A549 (cell line): Measurements from ENCODE around the gene TXNDC17. TPM values are rescaled to one million over a fixed set of nuclear protein-coding genes. Genes with fewer than 3 reads are reported as not detected.

ENCODE experiments used
- ATAC-seq, 2 experiments: fragments of 200-7000 bp in 1 of 2; fragments of >200 bp in 1 of 2; cut with Nextera tagmentation in 1 of 2; cut with Tn5 transposase in 1 of 2; 3 replicates each; pipeline versions ENCODE4 v1.8.0 to v1.9.1; 2018 to 2020; ENCODE audit warnings: mild to moderate bottlenecking in 1 of 2, moderate library complexity in 1 of 2
- CTCF ChIA-PET: fragments of 300-600 bp; sonication (Branson Sonifier 250); formaldehyde crosslinking; extraction: SDS; loops from one replicate; lab custom pipeline; 2021; ENCODE audit warnings: antibody characterized with exemption, inconsistent platforms; lab: Yijun Ruan, JAX
- POLR2A ChIA-PET: fragments of 350-600 bp; formaldehyde crosslinking; extraction: SDS; loops from one replicate; lab custom pipeline; 2021; ENCODE audit warnings: antibody characterized with exemption, inconsistent platforms; lab: Yijun Ruan, JAX
- DNase-seq, 2 experiments: peaks; one replicate each; pipeline versions ENCODE4 v3.0.0 to v3.0.0-alpha.2; 2011 to 2016; ENCODE audit warnings: low read depth in 1 of 2, low spot score in 1 of 2
- FAIRE-seq: peaks from 2 replicates; lab custom pipeline; 2011; peaks lifted over from hg19 to GRCh38; lab: Jason Lieb, UNC
- H3K27ac ChIP-seq, 2 experiments: fragments of >200 bp; sonication (Bioruptor Twin); formaldehyde crosslinking; 3 replicates each; pipeline ENCODE4 v1.5.1; 2016 to 2017
- H3K4me1 ChIP-seq: fragments of >200 bp; sonication (Bioruptor Twin); formaldehyde crosslinking; 3 replicates; pipeline ENCODE4 v1.6.1; 2016
- H3K4me2 ChIP-seq: fragments of >200 bp; sonication (Bioruptor Twin); formaldehyde crosslinking; 3 replicates; pipeline ENCODE4 v1.6.1; 2016
- H3K4me3 ChIP-seq: fragments of >200 bp; sonication (Bioruptor Twin); formaldehyde crosslinking; 3 replicates; pipeline ENCODE4 v1.5.1; 2016
- H3K9me3 ChIP-seq: fragments of >200 bp; sonication (Bioruptor Twin); formaldehyde crosslinking; 3 replicates; pipeline ENCODE4 v1.6.1; 2016
- CBX2 ChIP-seq: fragments of 200-600 bp; sonication (generic); IDR thresholded peaks from 2 replicates; pipeline ENCODE4 v1.6.1; 2016; ENCODE audit warnings: low read depth, mild to moderate bottlenecking, borderline replicate concordance
- CHD4 ChIP-seq: fragments of 200-600 bp; sonication (generic); IDR thresholded peaks from 2 replicates; pipeline ENCODE4 v1.6.1; 2016; ENCODE audit warnings: antibody characterized with exemption, mild to moderate bottlenecking, borderline replicate concordance
- CTCF ChIP-seq: fragments of >200 bp; sonication (Bioruptor Twin); formaldehyde crosslinking; IDR thresholded peaks from 3 replicates; pipeline ENCODE4 v1.5.1; 2016
- GATA3 ChIP-seq: IDR thresholded peaks from 2 replicates; pipeline ENCODE4 v1.6.1; 2012; ENCODE audit warnings: borderline replicate concordance
- HDAC2 ChIP-seq: fragments of 200-600 bp; sonication (generic); IDR thresholded peaks from 2 replicates; pipeline ENCODE4 v1.6.1; 2016
- HMGXB4 ChIP-seq: fragments of 250-450 bp; sonication (Bioruptor Pico); IDR thresholded peaks from 2 replicates; pipeline ENCODE4 v1.5.0; 2021; ENCODE audit warnings: mild to moderate bottlenecking, moderate library complexity, borderline replicate concordance
- HOXA7 ChIP-seq: fragments of 250-450 bp; sonication (Bioruptor Pico); IDR thresholded peaks from 2 replicates; pipeline ENCODE4 v1.5.0; 2020; ENCODE audit warnings: mild to moderate bottlenecking, moderate library complexity
- HOXB5 ChIP-seq: fragments of 250-450 bp; sonication (Bioruptor Pico); IDR thresholded peaks from 2 replicates; pipeline ENCODE4 v1.5.0; 2020; ENCODE audit warnings: mild to moderate bottlenecking, moderate library complexity
- NFE2L2 ChIP-seq: fragments of 150-350 bp; conservative IDR thresholded peaks from 2 replicates; pipeline ENCODE4 v1.6.1; 2014; ENCODE audit warnings: low read length
- NR3C1 ChIP-seq: fragments of >200 bp; sonication (Bioruptor Twin); formaldehyde crosslinking; IDR thresholded peaks from 3 replicates; pipeline ENCODE4 v1.6.1; 2017
- PBX3 ChIP-seq: IDR thresholded peaks from 2 replicates; pipeline ENCODE4 v1.6.1; 2012
- REST ChIP-seq: fragments of 200-600 bp; sonication (generic); IDR thresholded peaks from 2 replicates; pipeline ENCODE4 v1.6.1; 2016; ENCODE audit warnings: antibody characterized with exemption, mild to moderate bottlenecking, moderate library complexity
- USF2 ChIP-seq: fragments of 450-650 bp; IDR thresholded peaks from 2 replicates; pipeline ENCODE4 v1.6.1; 2014; ENCODE audit warnings: antibody characterized with exemption
- ZFP36 ChIP-seq: fragments of 450-650 bp; IDR thresholded peaks from 2 replicates; pipeline ENCODE4 v1.6.1; 2014; ENCODE audit warnings: borderline replicate concordance; ENCODE audit not compliant: partially characterized antibody
- WGBS: methylation state at CpG from one replicate; pipeline ENCODE4 v1.1.6; 2017; ENCODE audit errors: missing lambda C conversion rate; 5-methylcytosine and 5-hydroxymethylcytosine counted together
- polyA plus RNA-seq, 4 experiments: library from polyadenylated mRNA; depleted of rRNA in 3 of 4; stranded (reverse); fragments of >200 nt; fragmentation: RNase III in 1 of 4; extraction: RNeasy Plus Mini Kit Qiagen cat#74134 plus additional on column Dnase treatment in 1 of 4; gene quantifications; 2 replicates in 3 of 4; 3 replicates in 1 of 4; pipeline ENCODE4 v1.2.3, GENCODE V29; 2011 to 2017

The TXNDC17 gene
- polyA plus RNA-seq, 2 of the 4 experiments (the other 2 are of a cell fraction) = 572 to 621 TPM

- Histone ChIP-seq H3K4me1 (peaks cover 12% of the 10 kb centered on the region), H3K4me2 (no peak overlapping the region), H3K9me3 (no peaks in the 10 kb centered on the region), H3K4me3 (no peak overlapping the region), H3K27ac (no peak overlapping the region)
- 94% methylated on average over 17 of the region's 17 CpGs for WGBS
- no peak for TF ChIP-seq HMGXB4 (CRISPR knock-in tag)
- 0 out of 2 replicates have a peak, but pooled peaks have one; percentile 47 for TF ChIP-seq REST
- no peak for TF ChIP-seq HOXA7 (CRISPR knock-in tag)
- TF ChIP-seq CHD4 = no peak
- no peak for TF ChIP-seq CBX2
- DNase-seq = no peak
- ChIA-PET POLR2A (no interaction called here), CTCF (interaction anchor here (0.8 to 4.2 kb wide), 6 partner anchors 8 to 164 kb away, joined by 3 to 24 read pairs (median 4); no protein-coding TSS in a partner anchor)
- ATAC-seq = no peak
- FAIRE-seq = no peak
These were observed 4.0 kb upstream of the TXNDC17 start for GRCh38 chr17:6636616-6637457.

GRCh38 chr17:6637458-6637840, 3.4 kb upstream of the TXNDC17 start:
- POLR2A ChIA-PET = no interaction called here
- H3K4me3 ChIP-seq = no peak overlapping the region
- TF ChIP-seq PBX3 (no peak), NR3C1 (no peak), HDAC2 (no peak), CTCF (no peak), ZFP36 (no peak), USF2 (no peak), HOXB5 (CRISPR knock-in tag) (no peak), GATA3 (no peak), NFE2L2 (no peak)
- H3K4me2 ChIP-seq = no peak overlapping the region
- FAIRE-seq = no peak
- 92% methylated on average over 6 of the region's 6 CpGs for WGBS
- no peak overlapping the region for H3K27ac ChIP-seq
- DNase-seq = no peak
- no peaks in the 10 kb centered on the region for H3K9me3 ChIP-seq
- CTCF ChIA-PET = interaction anchor here (1.0 to 4.2 kb wide), 4 partner anchors 9 to 164 kb away, joined by 4 to 24 read pairs (median 4); no protein-coding TSS in a partner anchor
- ATAC-seq = no peak
- H3K4me1 ChIP-seq = peaks cover 18% of the 10 kb centered on the region
